HepG2 (cell line): ENCODE measurements around the gene ASAP2. TPM values are rescaled to one million over a fixed set of nuclear protein-coding genes. Genes with fewer than 3 reads are reported as not detected.

Source experiments
- ARNT2 ChIP-seq: sonication (generic); formaldehyde crosslinking; IDR thresholded peaks from 2 replicates; pipeline ENCODE4 v1.8.0; 2022; ENCODE audit warnings: mild to moderate bottlenecking, low read depth, missing genetic modification reagents, moderate library complexity
- E2F1 ChIP-seq: sonication (generic); formaldehyde crosslinking; IDR thresholded peaks from 2 replicates; pipeline ENCODE4 v1.5.0; 2020; ENCODE audit warnings: missing genetic modification reagents
- ELK4 ChIP-seq: sonication (generic); formaldehyde crosslinking; IDR thresholded peaks from 2 replicates; pipeline ENCODE4 v1.9.0; 2021; ENCODE audit warnings: missing genetic modification reagents, borderline replicate concordance
- FOXA3 ChIP-seq: IDR thresholded peaks from 2 replicates; pipeline ENCODE4 v1.6.1; 2016; ENCODE audit warnings: missing genetic modification reagents, missing compliant biosample characterization
- FOXK1 ChIP-seq: sonication (generic); formaldehyde crosslinking; IDR thresholded peaks from 2 replicates; pipeline ENCODE4 v1.4.0; 2020; ENCODE audit warnings: low read depth, missing genetic modification reagents, borderline replicate concordance
- HNF1B ChIP-seq: sonication (generic); formaldehyde crosslinking; IDR thresholded peaks from 2 replicates; pipeline ENCODE4 v1.5.1; 2020; ENCODE audit warnings: mild to moderate bottlenecking, moderate library complexity, missing genetic modification reagents
- LRRFIP1 ChIP-seq: sonication (generic); formaldehyde crosslinking; conservative IDR thresholded peaks from 2 replicates; pipeline ENCODE4 v1.4.0; 2020; ENCODE audit warnings: missing genetic modification reagents
- MEF2D ChIP-seq: sonication (generic); formaldehyde crosslinking; IDR thresholded peaks from 2 replicates; pipeline ENCODE4 v1.5.1; 2020; ENCODE audit warnings: mild to moderate bottlenecking, missing genetic modification reagents
- MTF2 ChIP-seq: sonication (generic); formaldehyde crosslinking; IDR thresholded peaks from 2 replicates; pipeline ENCODE4 v1.5.0; 2020; ENCODE audit warnings: missing genetic modification reagents, borderline replicate concordance
- NFRKB ChIP-seq: fragments of 450-650 bp; IDR thresholded peaks from 2 replicates; pipeline ENCODE4 v1.6.1; 2017
- PBX2 ChIP-seq: IDR thresholded peaks from 2 replicates; pipeline ENCODE4 v1.6.1; 2016; ENCODE audit warnings: control low read depth
- POLR2A ChIP-seq, 2 experiments: IDR thresholded peaks; 2 replicates each; pipeline ENCODE4 v1.6.1; 2011; ENCODE audit warnings: low read depth in 2 of 2, low read length in 2 of 2, mild to moderate bottlenecking in 1 of 2, moderate library complexity in 1 of 2; ENCODE audit not compliant: insufficient read depth in 1 of 2
- SAP130 ChIP-seq: IDR thresholded peaks from 2 replicates; pipeline ENCODE4 v1.6.1; 2016; ENCODE audit warnings: low read depth
- SIN3A ChIP-seq: IDR thresholded peaks from 2 replicates; pipeline ENCODE4 v1.6.1; 2011; ENCODE audit warnings: low read depth, mild to moderate bottlenecking, control low read depth, low read length, borderline replicate concordance
- SRY ChIP-seq: sonication (generic); formaldehyde crosslinking; IDR thresholded peaks from 2 replicates; pipeline ENCODE4 v1.8.0; 2022; ENCODE audit warnings: mild to moderate bottlenecking, missing genetic modification reagents
- ZFP41 ChIP-seq: sonication (generic); formaldehyde crosslinking; IDR thresholded peaks from 2 replicates; pipeline ENCODE4 v1.4.0; 2020; ENCODE audit warnings: mild to moderate bottlenecking, missing genetic modification reagents, borderline replicate concordance
- ZNF430 ChIP-seq: sonication (generic); formaldehyde crosslinking; IDR thresholded peaks from 2 replicates; pipeline ENCODE4 v1.9.0; 2021; ENCODE audit warnings: mild to moderate bottlenecking, missing genetic modification reagents
- ZNF513 ChIP-seq: sonication (generic); formaldehyde crosslinking; conservative IDR thresholded peaks from 2 replicates; pipeline ENCODE4 v1.5.0; 2020; ENCODE audit warnings: missing genetic modification reagents
- ZNF550 ChIP-seq: sonication (generic); formaldehyde crosslinking; IDR thresholded peaks from 2 replicates; pipeline ENCODE4 v1.4.0; 2020; ENCODE audit warnings: mild to moderate bottlenecking, missing genetic modification reagents, borderline replicate concordance
- polyA plus RNA-seq, 8 experiments: library from polyadenylated mRNA; depleted of rRNA in 3 of 8; stranded (reverse) in 7 of 8; unstranded in 1 of 8; fragments of >200 nt; fragmentation: Illumina TruSeq in 4 of 8; extraction: Trizol in 4 of 8; gene quantifications; 2 replicates each; pipeline versions ENCODE4 v1.2.1 to v1.2.3, GENCODE V29; 2011 to 2016; ENCODE audit warnings: low read depth in 4 of 8, missing spikeins in 1 of 8, mixed read lengths in 1 of 8; ENCODE audit not compliant: insufficient read depth in 1 of 8
- total RNA-seq, 5 experiments: library from RNA; depleted of rRNA; stranded (reverse); fragments of >200 nt; fragmentation: Illumina TruSeq; extraction: Trizol; gene quantifications; 2 replicates each; pipeline ENCODE4 v1.2.3, GENCODE V29; 2016; ENCODE audit warnings: low read depth in 1 of 5

ASAP2 gene
- total and polyA plus RNA-seq, 2 of the 13 experiments (the other 11 are each of a cell fraction or from before 2014, with no cell fraction given), result 7.3 to 22.3 TPM

- no peak for TF ChIP-seq MEF2D (CRISPR knock-in tag)
- TF ChIP-seq ZNF430 (CRISPR knock-in tag), result no peak
- no peak; the same call in 1 of the 2 replicates for TF ChIP-seq SRY (CRISPR knock-in tag)
- no peak for TF ChIP-seq ELK4
- TF ChIP-seq HNF1B, result no peak
- peak; percentile 46; the same call in 1 of the 2 replicates for TF ChIP-seq SIN3A
- TF ChIP-seq ZNF550, result no peak
- TF ChIP-seq SAP130 (CRISPR knock-in tag), result peak; percentile 77
- TF ChIP-seq NFRKB, result no peak
- TF ChIP-seq ZFP41, result no peak
- 0 out of 2 replicates have a peak, but pooled peaks have one; percentile 44 for TF ChIP-seq E2F1 (CRISPR knock-in tag)
- peak; percentile 27; the same call in 1 of the 2 replicates for TF ChIP-seq FOXK1 (CRISPR knock-in tag)
- TF ChIP-seq LRRFIP1 (CRISPR knock-in tag), result no peak
- no peak for TF ChIP-seq ZNF513 (CRISPR knock-in tag)
- peak; percentile 45; the same call in 1 of the 2 replicates for TF ChIP-seq MTF2 (CRISPR knock-in tag)
- peak; percentile 40; the same call in 1 of the 2 replicates for TF ChIP-seq FOXA3 (CRISPR knock-in tag)
- TF ChIP-seq ARNT2 (CRISPR knock-in tag), result peak; percentile 60
- TF ChIP-seq PBX2 (CRISPR knock-in tag), result no peak
- TF ChIP-seq POLR2A (IDR thresholded peaks at IDR 0.05; ENCODE audit: insufficient read depth in 1 of 2, low read depth in 2 of 2, low read length in 2 of 2), result peak in 1 of 2 experiments; percentile 31; a peak in 1 of 4 replicates
Measured at GRCh38 chr2:9205963-9206948, at the start of gene ASAP2 (continued).
